ENCODE results near the gene SPRR2F. TPM values are rescaled to one million over a fixed set of nuclear protein-coding genes. Genes with fewer than 3 reads are reported as not detected.

Gene SPRR2F
- total RNA-seq, 2 donors from 2014 or later = not detected

- H3K9me3 ChIP-seq (ENCODE audit: control insufficient read depth, low read length) = no peaks in the 10 kb centered on the region
- peaks cover 3% of the 10 kb centered on the region for H3K27me3 Mint-ChIP-seq (ENCODE audit: insufficient read depth)
These were observed 37.5 kb upstream of the SPRR2F start, which contains the start of gene SPRR2G for GRCh38 chr1:153150846-153151245. Gene SPRR2G (minus strand): TSS chr1:153150890. CDS start chr1:153150110, 780 bp downstream.

GRCh38 chr1:153141377-153141776 is 28.1 kb upstream of the SPRR2F start:
- WGBS, 2 experiments (ENCODE audit: insufficient coverage in 1 of 2, insufficient read length in 1 of 2) = 91 to 100% methylated on average over 1 to 3 of the region's 3 CpGs
- H3K4me1 Mint-ChIP-seq = no peaks in the 10 kb centered on the region
- H3K9me3 Mint-ChIP-seq = no peaks in the 10 kb centered on the region
- H3K9ac ChIP-seq (ENCODE audit: extremely low read depth, low read length, poor library complexity, severe bottlenecking) = no peak overlapping the region
- no peak overlapping the region for H3K27ac Mint-ChIP-seq
- no peaks in the 10 kb centered on the region for H3K36me3 Mint-ChIP-seq (ENCODE audit: low read depth)
- no peaks in the 10 kb centered on the region for H3K4me1 ChIP-seq (ENCODE audit: control insufficient read depth, insufficient read depth, low read length)
- no peak overlapping the region for H3K4me3 Mint-ChIP-seq
- H3K27me3 Mint-ChIP-seq (ENCODE audit: insufficient read depth) = no peaks in the 10 kb centered on the region
- H3K27me3 ChIP-seq (ENCODE audit: control insufficient read depth, insufficient read depth, low read length, poor library complexity, severe bottlenecking) = no peaks in the 10 kb centered on the region
- no peaks in the 10 kb centered on the region for H3K36me3 ChIP-seq (ENCODE audit: control insufficient read depth, insufficient read depth, low read length)
- no peak for TF ChIP-seq CTCF (conservative IDR thresholded peaks at IDR 0.05)
- no peak for DNase-seq
- no peak overlapping the region for H3K27ac ChIP-seq (ENCODE audit: low read depth, low read length)
- H3K4me3 ChIP-seq (ENCODE audit: low read length) = no peak overlapping the region
- H3K9me3 ChIP-seq (ENCODE audit: control insufficient read depth, low read length) = no peaks in the 10 kb centered on the region

More at GRCh38 chr1:153150846-153151245, 37.5 kb upstream of the SPRR2F start, which contains the start of gene SPRR2G:
- Mint-ChIP-seq H3K4me1 (no peaks in the 10 kb centered on the region), H3K4me3 (no peak within 1 kb of the TSS), H3K27ac (no peak within 1 kb of the TSS), H3K36me3 (ENCODE audit: low read depth) (no peaks in the 10 kb centered on the region), H3K9me3 (no peaks in the 10 kb centered on the region)
- Histone ChIP-seq H3K36me3 (ENCODE audit: control insufficient read depth, insufficient read depth, low read length) (no peaks in the 10 kb centered on the region), H3K27me3 (ENCODE audit: control insufficient read depth, insufficient read depth, low read length, poor library complexity, severe bottlenecking) (no peaks in the 10 kb centered on the region), H3K27ac (ENCODE audit: low read depth, low read length) (no peak within 1 kb of the TSS), H3K9ac (ENCODE audit: extremely low read depth, low read length, poor library complexity, severe bottlenecking) (no peak within 1 kb of the TSS), H3K4me1 (ENCODE audit: control insufficient read depth, insufficient read depth, low read length) (no peaks in the 10 kb centered on the region), H3K4me3 (ENCODE audit: low read length) (no peak within 1 kb of the TSS)
- TF ChIP-seq CTCF (conservative IDR thresholded peaks at IDR 0.05) = no peak
- 59 to 100% methylated on average over 1 of the region's 1 CpG for WGBS, 2 experiments (ENCODE audit: insufficient coverage in 1 of 2, insufficient read length in 1 of 2)
- no peak for DNase-seq

- H3K36me3 ChIP-seq (ENCODE audit: control insufficient read depth, insufficient read depth, low read length) = no peaks in the 10 kb centered on the region
- H3K9me3 ChIP-seq (ENCODE audit: control insufficient read depth, low read length) = no peaks in the 10 kb centered on the region
- H3K27me3 ChIP-seq (ENCODE audit: control insufficient read depth, insufficient read depth, low read length, poor library complexity, severe bottlenecking) = no peaks in the 10 kb centered on the region
- no peak for TF ChIP-seq CTCF (conservative IDR thresholded peaks at IDR 0.05)
- no peak overlapping the region for H3K4me3 ChIP-seq (ENCODE audit: low read length)
- no peaks in the 10 kb centered on the region for H3K9me3 Mint-ChIP-seq
- H3K4me1 ChIP-seq (ENCODE audit: control insufficient read depth, insufficient read depth, low read length) = no peaks in the 10 kb centered on the region
- no peak for DNase-seq
- WGBS, 2 experiments (ENCODE audit: insufficient coverage in 1 of 2, insufficient read length in 1 of 2) = 88 to 98% methylated on average over 3 of the region's 3 CpGs
- no peak overlapping the region for H3K9ac ChIP-seq (ENCODE audit: extremely low read depth, low read length, poor library complexity, severe bottlenecking)
- no peak overlapping the region for H3K4me3 Mint-ChIP-seq
- H3K4me1 Mint-ChIP-seq = no peaks in the 10 kb centered on the region
- no peak overlapping the region for H3K27ac Mint-ChIP-seq
- H3K36me3 Mint-ChIP-seq (ENCODE audit: low read depth) = no peaks in the 10 kb centered on the region
- no peaks in the 10 kb centered on the region for H3K27me3 Mint-ChIP-seq (ENCODE audit: insufficient read depth)
- H3K27ac ChIP-seq (ENCODE audit: low read depth, low read length) = no peak overlapping the region
These were observed 27.2 kb upstream of the SPRR2F start for GRCh38 chr1:153140484-153140883.

Measured in endodermal cell (in vitro differentiated cells).